Lower leg skin (tissue), 4 donors: ENCODE data around the gene PCDHGC3. TPM values are rescaled to one million over a fixed set of nuclear protein-coding genes. Genes with fewer than 3 reads are reported as not detected.

Experiments
- DNase-seq, 2 donors: peaks; one replicate each; pipeline ENCODE4 v3.0.0-alpha.2; 2019; ENCODE audit warnings: low spot score in 2 of 2
- H3K4me3 ChIP-seq: fragments of 200-600 bp; sonication (generic); 2 replicates; pipeline ENCODE4 v1.5.1; 2017; ENCODE audit warnings: mild to moderate bottlenecking, low read depth; ENCODE audit not compliant: poor library complexity, severe bottlenecking
- POLR2A ChIP-seq, 2 donors: fragments of 450-650 bp; IDR thresholded peaks; one replicate each; pipeline ENCODE4 v1.6.1; 2016 to 2017; ENCODE audit warnings: antibody characterized with exemption in 2 of 2, mild to moderate bottlenecking in 1 of 2, moderate library complexity in 1 of 2
- WGBS, 2 donors: methylation state at CpG; one replicate each; pipeline ENCODE4 v1.1.5; 2018; 5-methylcytosine and 5-hydroxymethylcytosine counted together
- intact Hi-C: fragments of 100-400 bp; cut with DNase I; formaldehyde crosslinking; loops from one replicate; pipeline ENCODE4 v1.15.0; 2023; ENCODE audit warnings: low total_unique reads
- total RNA-seq, 4 donors: library from RNA; depleted of rRNA; stranded (reverse); fragments of >200 nt; gene quantifications; one replicate each; pipeline ENCODE4 v1.1.0, GENCODE V29; 2016
- TF ChIP-seq, protein P1 (sequence below), 3 donors: fragments of 450-650 bp; IDR thresholded peaks; one replicate each; pipeline ENCODE4 v1.5.1; 2016; ENCODE audit warnings: antibody characterized with exemption in 3 of 3, mild to moderate bottlenecking in 3 of 3, moderate library complexity in 2 of 3

PCDHGC3 gene
- total RNA-seq, 4 donors from 2014 or later, result 45.5 to 80.8 (median 49.7) TPM

DNA sequence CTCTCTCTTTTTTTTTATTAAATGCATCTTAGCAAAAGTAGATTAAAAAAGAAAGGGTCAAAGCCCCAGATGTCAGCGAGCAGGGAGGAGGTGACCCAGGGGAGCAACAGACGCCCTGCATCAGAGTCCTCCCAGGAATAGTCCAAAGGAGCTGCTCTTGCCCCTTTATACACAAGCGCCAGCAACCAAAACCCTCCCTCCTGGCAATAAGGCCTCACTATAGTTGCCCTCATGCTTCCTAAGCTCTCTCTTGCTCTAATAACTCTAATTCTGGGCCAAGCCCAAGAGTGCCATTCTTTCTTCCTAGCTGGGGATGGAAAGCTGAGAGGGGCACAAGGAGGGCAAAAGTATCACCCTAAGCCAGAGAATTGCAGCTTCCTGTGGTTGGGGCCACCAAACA lies 39.4 kb downstream of the PCDHGC3 start:
- no peak for TF ChIP-seq POLR2A (IDR thresholded peaks at IDR 0.05)
- TF ChIP-seq, protein P1, sequence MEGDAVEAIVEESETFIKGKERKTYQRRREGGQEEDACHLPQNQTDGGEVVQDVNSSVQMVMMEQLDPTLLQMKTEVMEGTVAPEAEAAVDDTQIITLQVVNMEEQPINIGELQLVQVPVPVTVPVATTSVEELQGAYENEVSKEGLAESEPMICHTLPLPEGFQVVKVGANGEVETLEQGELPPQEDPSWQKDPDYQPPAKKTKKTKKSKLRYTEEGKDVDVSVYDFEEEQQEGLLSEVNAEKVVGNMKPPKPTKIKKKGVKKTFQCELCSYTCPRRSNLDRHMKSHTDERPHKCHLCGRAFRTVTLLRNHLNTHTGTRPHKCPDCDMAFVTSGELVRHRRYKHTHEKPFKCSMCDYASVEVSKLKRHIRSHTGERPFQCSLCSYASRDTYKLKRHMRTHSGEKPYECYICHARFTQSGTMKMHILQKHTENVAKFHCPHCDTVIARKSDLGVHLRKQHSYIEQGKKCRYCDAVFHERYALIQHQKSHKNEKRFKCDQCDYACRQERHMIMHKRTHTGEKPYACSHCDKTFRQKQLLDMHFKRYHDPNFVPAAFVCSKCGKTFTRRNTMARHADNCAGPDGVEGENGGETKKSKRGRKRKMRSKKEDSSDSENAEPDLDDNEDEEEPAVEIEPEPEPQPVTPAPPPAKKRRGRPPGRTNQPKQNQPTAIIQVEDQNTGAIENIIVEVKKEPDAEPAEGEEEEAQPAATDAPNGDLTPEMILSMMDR (IDR thresholded peaks at IDR 0.05), result no peak
- no peak overlapping the region for H3K4me3 ChIP-seq
- DNase-seq, result peak in 1 of 2 donors; percentile 45
- intact Hi-C loops, result no loop called here
- 72 to 80% methylated on average over 3 of the region's 3 CpGs for WGBS, 2 donors

DNA sequence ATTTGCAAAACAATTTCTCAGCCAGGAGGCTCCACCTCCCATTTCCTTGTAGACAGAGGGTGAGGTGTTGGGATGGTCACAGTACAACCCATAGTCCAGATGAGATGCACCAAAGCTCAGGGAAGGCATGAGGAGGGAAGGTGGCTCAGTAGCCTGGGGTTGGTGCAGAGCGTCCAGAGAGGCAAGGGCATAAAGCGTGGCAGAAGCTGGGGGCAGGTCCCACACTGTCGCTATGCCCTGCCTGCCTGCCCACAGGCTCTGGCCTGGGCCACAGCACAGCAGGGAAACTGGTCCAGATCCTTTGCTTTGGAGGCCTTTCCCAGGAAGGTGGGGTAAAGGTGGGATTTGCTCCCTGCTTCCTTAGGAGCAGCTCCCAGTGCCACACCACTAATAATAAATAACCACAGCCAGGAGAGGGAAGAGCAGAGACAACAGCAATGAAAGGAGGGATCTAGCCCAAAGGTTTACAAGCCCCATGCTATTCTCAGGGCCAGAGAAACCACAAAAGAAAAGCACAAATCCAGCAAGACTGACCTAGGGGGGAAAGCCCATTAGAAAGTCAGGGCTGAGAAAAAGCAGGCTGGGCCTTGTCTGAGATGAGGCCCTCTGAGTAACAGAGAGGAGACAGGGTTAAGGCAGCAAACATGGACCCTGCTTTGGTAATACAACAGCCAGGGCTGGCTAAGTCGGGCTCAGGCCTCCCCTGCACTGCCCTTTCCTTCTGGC lies 40.3 kb downstream of the PCDHGC3 start:
- peak in 1 of 2 donors; percentile 80 for DNase-seq
- no peak for TF ChIP-seq POLR2A (IDR thresholded peaks at IDR 0.05)
- TF ChIP-seq, protein P1 (IDR thresholded peaks at IDR 0.05), result no peak
- no peak overlapping the region for H3K4me3 ChIP-seq
- WGBS, 2 donors, result 77 to 80% methylated on average over 4 of the region's 4 CpGs
- intact Hi-C loops, result no loop called here

DNA sequence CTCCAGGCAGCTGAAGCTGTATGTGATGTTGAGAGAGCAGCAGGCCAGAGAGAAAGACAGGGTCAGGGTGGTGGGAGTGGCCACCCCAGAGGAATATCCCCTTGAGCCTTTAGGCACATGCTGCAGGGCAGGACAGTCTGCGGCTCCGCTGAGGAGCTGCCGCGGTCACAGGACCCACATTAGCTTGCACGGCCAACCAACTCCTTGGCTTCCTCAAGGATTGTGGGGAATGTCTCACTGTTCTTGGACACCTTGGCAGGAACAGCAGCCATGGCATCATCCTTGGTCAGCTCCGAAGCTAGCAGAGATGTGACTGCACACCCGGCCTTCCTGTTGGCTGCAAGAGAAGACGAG lies 40.9 kb downstream of the PCDHGC3 start:
- peak in 1 of 2 donors; percentile 90 for DNase-seq
- H3K4me3 ChIP-seq, result no peak overlapping the region
- 74 to 76% methylated on average over 8 of the region's 8 CpGs for WGBS, 2 donors
- no peak for TF ChIP-seq POLR2A (IDR thresholded peaks at IDR 0.05)
- TF ChIP-seq, protein P1 (IDR thresholded peaks at IDR 0.05), result no peak
- intact Hi-C loops, result no loop called here

DNA sequence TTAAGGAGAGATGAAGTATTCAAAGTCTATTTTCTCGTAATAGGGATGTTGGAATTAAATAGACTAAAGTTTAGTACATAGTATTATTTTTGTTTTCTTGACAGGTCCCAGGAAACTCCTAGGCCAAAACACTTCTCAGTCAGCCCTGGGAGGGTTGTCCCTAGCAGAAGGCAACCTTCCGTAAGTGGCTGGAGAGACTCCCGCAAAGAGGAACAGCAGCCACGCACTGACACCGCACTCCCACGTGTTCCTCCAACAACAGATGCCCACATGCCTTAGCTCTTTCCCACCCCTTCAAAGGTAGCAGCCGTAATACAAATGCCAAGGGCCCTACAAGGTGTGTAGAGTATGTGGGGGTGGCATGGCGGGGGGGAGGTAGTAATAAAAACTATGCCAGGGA lies 41.5 kb downstream of the PCDHGC3 start:
- intact Hi-C loops, result no loop called here
- TF ChIP-seq POLR2A (IDR thresholded peaks at IDR 0.05), result no peak
- TF ChIP-seq, protein P1 (IDR thresholded peaks at IDR 0.05), result no peak
- no peak overlapping the region for H3K4me3 ChIP-seq
- 86 to 87% methylated on average over 8 of the region's 8 CpGs for WGBS, 2 donors
- peak in 1 of 2 donors; percentile 40 for DNase-seq

DNA sequence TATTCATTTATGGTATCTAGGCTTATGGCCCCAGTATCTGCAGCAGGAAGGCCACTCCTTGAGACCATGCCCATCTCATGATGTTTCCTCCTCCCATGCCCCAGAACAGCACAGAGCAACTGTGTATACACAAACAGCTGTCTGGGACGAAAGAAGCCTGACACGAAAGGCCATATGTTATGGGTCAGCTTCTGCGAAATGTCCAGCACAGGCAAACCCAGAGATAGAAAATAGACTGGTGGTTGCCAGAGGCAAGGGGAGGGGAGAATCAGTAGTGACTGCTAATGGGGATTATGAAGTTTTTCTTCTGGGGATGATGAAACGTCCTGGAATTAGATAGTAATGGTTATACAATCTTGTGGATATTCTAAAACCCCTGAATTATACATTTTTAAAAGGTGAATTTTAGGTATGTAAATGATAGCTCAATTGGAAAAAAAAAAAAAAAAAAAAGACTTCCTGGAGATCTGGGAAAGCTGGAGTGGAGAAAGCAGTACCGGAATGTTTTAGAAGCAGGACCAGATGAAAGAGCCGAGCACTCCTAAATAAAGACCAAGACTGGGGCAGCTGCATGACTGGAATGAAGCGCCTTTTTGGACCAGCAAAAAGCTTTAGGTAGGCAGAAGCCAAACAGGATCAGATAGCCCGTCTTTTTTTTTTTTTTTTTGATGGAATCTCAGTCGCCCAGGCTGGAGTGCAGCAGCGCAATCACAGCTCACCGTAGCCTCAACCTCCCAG lies 42.3 kb downstream of the PCDHGC3 start:
- DNase-seq, result no peak
- intact Hi-C loops, result no loop called here
- WGBS, 2 donors, result 89 to 91% methylated on average over 11 of the region's 11 CpGs
- H3K4me3 ChIP-seq, result no peak overlapping the region
- TF ChIP-seq, protein P1 (IDR thresholded peaks at IDR 0.05), result no peak
- no peak for TF ChIP-seq POLR2A (IDR thresholded peaks at IDR 0.05)
